Osteoblast (primary cell): Measurements from ENCODE around the gene MMP2. TPM values are rescaled to one million over a fixed set of nuclear protein-coding genes. Genes with fewer than 3 reads are reported as not detected.
A peak's percentile ranks its signal among the peaks of the same experiment; 100 is the strongest.

Experiments used
- DNase-seq: peaks from one replicate; pipeline ENCODE4 v3.0.0; 2011; ENCODE audit warnings: low spot score, mixed read lengths; ENCODE audit not compliant: insufficient read length; ENCODE audit errors: missing footprints
- H2AFZ ChIP-seq: 2 replicates; pipeline ENCODE4 v1.6.0; 2011; ENCODE audit warnings: mild to moderate bottlenecking, low read length
- H3K27ac ChIP-seq: 2 replicates; pipeline ENCODE4 v1.5.1; 2011; ENCODE audit warnings: mild to moderate bottlenecking, low read depth, low read length, moderate library complexity
- H3K27me3 ChIP-seq: 2 replicates; pipeline ENCODE4 v1.6.0; 2012; ENCODE audit warnings: mild to moderate bottlenecking, control low read depth, inconsistent platforms, low read length, moderate library complexity; ENCODE audit not compliant: insufficient read depth
- H3K36me3 ChIP-seq: 2 replicates; pipeline ENCODE4 v1.5.1; 2011; ENCODE audit warnings: mild to moderate bottlenecking, low read length, control low read depth, moderate library complexity; ENCODE audit not compliant: insufficient read depth
- H3K4me1 ChIP-seq: 2 replicates; pipeline ENCODE4 v1.5.1; 2011; ENCODE audit warnings: mild to moderate bottlenecking, low read length, control low read depth, moderate library complexity; ENCODE audit not compliant: insufficient read depth
- H3K4me2 ChIP-seq: 2 replicates; pipeline ENCODE4 v1.6.0; 2011; ENCODE audit warnings: mild to moderate bottlenecking, low read length; ENCODE audit not compliant: insufficient read depth
- H3K4me3 ChIP-seq: fragments of 200-600 bp; sonication (generic); 3 replicates; pipeline ENCODE4 v1.5.1; 2012; ENCODE audit warnings: mild to moderate bottlenecking, low read length, inconsistent platforms; ENCODE audit not compliant: insufficient read depth
- H3K79me2 ChIP-seq: 2 replicates; pipeline ENCODE4 v1.6.0; 2012; ENCODE audit warnings: mild to moderate bottlenecking, low read length, control low read depth, inconsistent platforms; ENCODE audit not compliant: insufficient read depth
- H3K9me3 ChIP-seq: 2 replicates; pipeline ENCODE4 v1.5.1; 2011; ENCODE audit warnings: low read depth, low read length, control low read depth
- H4K20me1 ChIP-seq: 2 replicates; pipeline ENCODE4 v1.6.0; 2012; ENCODE audit warnings: mild to moderate bottlenecking, low read length, control low read depth; ENCODE audit not compliant: insufficient read depth
- CTCF ChIP-seq: IDR thresholded peaks from 2 replicates; pipeline ENCODE4 v1.5.1; 2011; ENCODE audit warnings: mild to moderate bottlenecking, low read depth, low read length, moderate library complexity; ENCODE audit errors: extremely low read depth
- total RNA-seq: library from RNA; depleted of rRNA; stranded (reverse); fragments of >200 nt; gene quantifications from 2 replicates; pipeline ENCODE4 v1.2.3, GENCODE V29; 2012

Gene MMP2
- total RNA-seq, 1 donor = 2,094 TPM

DNA sequence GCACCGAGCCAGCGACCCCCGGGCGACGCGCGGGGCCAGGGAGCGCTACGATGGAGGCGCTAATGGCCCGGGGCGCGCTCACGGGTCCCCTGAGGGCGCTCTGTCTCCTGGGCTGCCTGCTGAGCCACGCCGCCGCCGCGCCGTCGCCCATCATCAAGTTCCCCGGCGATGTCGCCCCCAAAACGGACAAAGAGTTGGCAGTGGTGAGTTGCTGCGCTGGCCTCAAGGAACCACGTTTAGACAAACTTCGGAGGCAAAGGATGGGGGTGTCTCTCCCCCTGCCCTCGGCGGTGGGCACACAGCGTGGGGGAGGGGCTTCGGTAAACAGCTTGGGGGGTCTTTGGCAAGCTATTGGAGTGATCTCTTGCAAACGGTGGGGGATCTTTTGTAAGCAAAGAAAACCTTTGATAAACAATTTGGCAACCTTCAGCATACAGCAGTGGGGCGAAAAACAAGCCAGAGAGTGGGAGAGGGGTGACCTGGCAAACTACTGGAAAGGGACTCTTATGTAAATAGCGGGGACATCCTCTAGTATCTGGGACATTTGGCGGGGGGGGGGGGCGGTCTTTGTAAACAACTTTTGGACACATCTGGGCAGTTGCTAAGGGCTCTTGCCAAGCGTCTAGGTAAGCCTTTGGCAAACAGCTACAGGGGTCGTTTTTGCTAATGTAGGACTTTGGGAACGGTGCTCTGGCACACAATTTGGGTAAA, 587 bp downstream of the MMP2 start:
- H3K79me2 ChIP-seq = peaks cover 56% of the 10 kb centered on the region
- DNase-seq = peak; percentile 86
- H3K9me3 ChIP-seq = no peaks in the 10 kb centered on the region
- H3K4me1 ChIP-seq = peaks cover 69% of the 10 kb centered on the region
- peak overlapping the region; percentile 93 for H3K4me3 ChIP-seq
- H3K27ac ChIP-seq = peak overlapping the region; percentile 97
- peaks cover 34% of the 10 kb centered on the region for H3K36me3 ChIP-seq
- H2AFZ ChIP-seq = no peak overlapping the region
- TF ChIP-seq CTCF = no peak
- peaks cover 29% of the 10 kb centered on the region for H4K20me1 ChIP-seq
- H3K27me3 ChIP-seq = no peaks in the 10 kb centered on the region
- H3K4me2 ChIP-seq = peak overlapping the region; percentile 95

- DNase-seq = peak; percentile 96
- Histone ChIP-seq H3K4me1 (peaks cover 76% of the 10 kb centered on the region), H3K27ac (peak overlapping the region; percentile 97), H3K9me3 (no peaks in the 10 kb centered on the region), H3K36me3 (peaks cover 41% of the 10 kb centered on the region), H2AFZ (no peak overlapping the region), H3K4me2 (peak overlapping the region; percentile 95), H4K20me1 (peaks cover 31% of the 10 kb centered on the region), H3K79me2 (peaks cover 62% of the 10 kb centered on the region), H3K4me3 (peak overlapping the region; percentile 93), H3K27me3 (no peaks in the 10 kb centered on the region)
- TF ChIP-seq CTCF = no peak
Measured at GRCh38 chr16:55480228-55480655, 1.2 kb downstream of the MMP2 start.

GRCh38 chr16:55481023-55481422, 2.0 kb downstream of the MMP2 start:
- peak overlapping the region; percentile 95 for H3K4me2 ChIP-seq
- H3K9me3 ChIP-seq = no peaks in the 10 kb centered on the region
- H3K27ac ChIP-seq = peak overlapping the region; percentile 97
- H3K27me3 ChIP-seq = no peaks in the 10 kb centered on the region
- peaks cover 77% of the 10 kb centered on the region for H3K4me1 ChIP-seq
- H3K4me3 ChIP-seq = peak overlapping the region; percentile 93
- H3K36me3 ChIP-seq = peaks cover 48% of the 10 kb centered on the region
- peaks cover 69% of the 10 kb centered on the region for H3K79me2 ChIP-seq
- no peak for DNase-seq
- H4K20me1 ChIP-seq = peaks cover 31% of the 10 kb centered on the region
- no peak for TF ChIP-seq CTCF
- H2AFZ ChIP-seq = no peak overlapping the region

DNA sequence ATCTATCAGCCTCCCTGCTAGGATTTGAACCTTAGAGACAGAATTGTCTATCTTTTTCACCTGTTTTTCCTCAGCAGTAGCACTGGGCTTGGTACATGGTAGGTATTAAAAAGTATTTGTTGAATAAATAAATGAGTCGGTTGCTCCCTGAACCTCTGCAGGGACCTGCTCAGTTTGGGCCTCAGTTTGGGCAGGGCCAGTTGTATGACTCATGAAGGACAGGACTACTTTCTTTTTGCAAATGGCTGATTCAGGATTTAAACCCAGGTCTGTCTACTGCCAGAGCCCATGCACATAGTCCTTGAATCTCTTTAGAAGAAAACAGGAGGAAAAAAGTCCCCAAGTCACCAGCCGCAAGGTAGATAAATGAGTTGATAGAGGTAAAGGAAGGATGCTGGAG, 3.1 kb downstream of the MMP2 start:
- peak; percentile 95 for DNase-seq
- peaks cover 77% of the 10 kb centered on the region for H3K4me1 ChIP-seq
- H3K36me3 ChIP-seq = peaks cover 59% of the 10 kb centered on the region

More for the DNA sequence above, 3.1 kb downstream of the MMP2 start:
- H3K27ac ChIP-seq = peak overlapping the region; percentile 97
- peak overlapping the region; percentile 31 for H3K4me3 ChIP-seq
- peak overlapping the region; percentile 95 for H3K4me2 ChIP-seq
- H3K79me2 ChIP-seq = peaks cover 73% of the 10 kb centered on the region
- H3K9me3 ChIP-seq = no peaks in the 10 kb centered on the region
- H4K20me1 ChIP-seq = peaks cover 31% of the 10 kb centered on the region
- TF ChIP-seq CTCF = no peak
- H2AFZ ChIP-seq = no peak overlapping the region
- H3K27me3 ChIP-seq = no peaks in the 10 kb centered on the region
